Activated CD4-positive, alpha-beta memory T cell treated with anti-CD3 and anti-CD28 coated beads for 36 hours (primary cell): Measurements from ENCODE around the gene OR14A2. TPM values are rescaled to one million over a fixed set of nuclear protein-coding genes. Genes with fewer than 3 reads are reported as not detected.
"Not testable (repeated sequence)": the region's sequence is repeated elsewhere in the genome, so short reads cannot be mapped to it uniquely, and the experiment has no call there.

Experiments
- CTCF ChIA-PET: fragments of 350-600 bp; sonication (Branson Sonifier 250); formaldehyde crosslinking; loops from one replicate; lab custom pipeline; 2021; ENCODE audit warnings: antibody characterized with exemption, inconsistent platforms; lab: Charles Lee
- POLR2A ChIA-PET: fragments of 350-600 bp; sonication (Branson Sonifier 250); formaldehyde crosslinking; loops from one replicate; lab custom pipeline; 2021; ENCODE audit warnings: antibody characterized with exemption; lab: Charles Lee
- DNase-seq: peaks from one replicate; pipeline ENCODE4 v3.0.0-alpha.2; 2020
- H3K27ac Mint-ChIP-seq: one replicate; pipeline ENCODE4 v1.8.0; 2021; ENCODE audit warnings: mixed read lengths
- H3K27me3 Mint-ChIP-seq: one replicate; pipeline ENCODE4 v1.8.0; 2021; ENCODE audit warnings: mixed read lengths
- H3K36me3 Mint-ChIP-seq: one replicate; pipeline ENCODE4 v1.8.0; 2021; ENCODE audit warnings: mixed read lengths
- H3K4me1 Mint-ChIP-seq: one replicate; pipeline ENCODE4 v1.8.0; 2021; ENCODE audit warnings: low read depth, mixed read lengths
- H3K4me3 Mint-ChIP-seq: one replicate; pipeline ENCODE4 v1.8.0; 2021; ENCODE audit warnings: mild to moderate bottlenecking, mixed read lengths
- H3K9me3 Mint-ChIP-seq: one replicate; pipeline ENCODE4 v1.8.0; 2021; ENCODE audit warnings: mixed read lengths
- intact Hi-C: fragments of 100-400 bp; cut with micrococcal nuclease; formaldehyde crosslinking; loops from one replicate; pipeline ENCODE4 v1.15.1; 2023
- total RNA-seq, 2 experiments: library from RNA; stranded (reverse); gene quantifications; one replicate each; pipeline ENCODE4 v1.2.3, GENCODE V29; 2021

Gene OR14A2
- total RNA-seq, 2 experiments from 2014 or later: not detected

DNA sequence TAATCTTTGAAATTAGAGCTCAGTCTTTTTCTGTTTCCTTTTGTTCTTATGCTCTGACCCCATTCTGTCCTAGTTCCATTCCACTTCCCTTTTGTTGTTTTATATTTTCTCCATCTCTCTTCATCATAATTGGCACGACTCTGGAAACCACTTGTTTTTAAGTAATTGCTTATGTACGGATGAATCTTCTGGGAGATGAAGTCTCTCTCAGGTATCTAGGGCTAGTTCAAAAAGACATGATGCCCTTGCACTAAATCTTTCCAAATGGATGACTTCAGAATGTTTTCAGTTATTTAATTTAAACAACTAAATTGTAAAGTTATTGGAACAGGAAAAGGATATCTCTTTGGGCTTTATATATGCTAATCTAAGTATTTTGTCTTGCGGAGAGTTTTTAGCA lies 31.4 kb downstream of the OR14A2 start, which contains the start of gene OR6F1:
Gene OR6F1 (minus strand): TSS at position 101 of the 400 bp plus-strand sequence. CDS start 3,891 bp downstream, outside the sequence.
- ChIA-PET POLR2A (no interaction called here), CTCF (no interaction called here)
- Mint-ChIP-seq H3K4me1 (no peaks in the 10 kb centered on the region), H3K4me3 (no peak within 1 kb of the TSS), H3K36me3 (no peaks in the 10 kb centered on the region), H3K9me3 (peaks cover 4% of the 10 kb centered on the region), H3K27ac (no peak within 1 kb of the TSS), H3K27me3 (no peaks in the 10 kb centered on the region)
- DNase-seq: no peak
- intact Hi-C loops: no loop called here

GRCh38 chr1:247713753-247714152 lies 34.2 kb downstream of the OR14A2 start:
- POLR2A ChIA-PET: no interaction called here

GRCh38 chr1:247710681-247711080 lies 37.3 kb downstream of the OR14A2 start:
- H3K36me3 Mint-ChIP-seq, CTCF ChIA-PET, H3K4me1 Mint-ChIP-seq, H3K4me3 Mint-ChIP-seq, intact Hi-C loops, POLR2A ChIA-PET, DNase-seq, H3K27me3 Mint-ChIP-seq, H3K27ac Mint-ChIP-seq, H3K9me3 Mint-ChIP-seq: not testable (repeated sequence)

More at GRCh38 chr1:247713753-247714152, 34.2 kb downstream of the OR14A2 start:
- no peaks in the 10 kb centered on the region for H3K4me1 Mint-ChIP-seq
- DNase-seq: no peak
- no peak overlapping the region for H3K27ac Mint-ChIP-seq
- intact Hi-C loops: no loop called here
- no peaks in the 10 kb centered on the region for H3K9me3 Mint-ChIP-seq
- H3K4me3 Mint-ChIP-seq: no peak overlapping the region
- CTCF ChIA-PET: no interaction called here
- no peaks in the 10 kb centered on the region for H3K27me3 Mint-ChIP-seq
- H3K36me3 Mint-ChIP-seq: no peaks in the 10 kb centered on the region

GRCh38 chr1:247701338-247701737 lies 46.6 kb downstream of the OR14A2 start:
- Mint-ChIP-seq H3K4me1 (peaks cover 2% of the 10 kb centered on the region), H3K27me3 (no peaks in the 10 kb centered on the region), H3K9me3 (peaks cover 3% of the 10 kb centered on the region), H3K36me3 (no peaks in the 10 kb centered on the region), H3K27ac (no peak overlapping the region), H3K4me3 (no peak overlapping the region)
- CTCF ChIA-PET: no interaction called here
- DNase-seq: no peak
- intact Hi-C loops: no loop called here
- POLR2A ChIA-PET: no interaction called here

DNA sequence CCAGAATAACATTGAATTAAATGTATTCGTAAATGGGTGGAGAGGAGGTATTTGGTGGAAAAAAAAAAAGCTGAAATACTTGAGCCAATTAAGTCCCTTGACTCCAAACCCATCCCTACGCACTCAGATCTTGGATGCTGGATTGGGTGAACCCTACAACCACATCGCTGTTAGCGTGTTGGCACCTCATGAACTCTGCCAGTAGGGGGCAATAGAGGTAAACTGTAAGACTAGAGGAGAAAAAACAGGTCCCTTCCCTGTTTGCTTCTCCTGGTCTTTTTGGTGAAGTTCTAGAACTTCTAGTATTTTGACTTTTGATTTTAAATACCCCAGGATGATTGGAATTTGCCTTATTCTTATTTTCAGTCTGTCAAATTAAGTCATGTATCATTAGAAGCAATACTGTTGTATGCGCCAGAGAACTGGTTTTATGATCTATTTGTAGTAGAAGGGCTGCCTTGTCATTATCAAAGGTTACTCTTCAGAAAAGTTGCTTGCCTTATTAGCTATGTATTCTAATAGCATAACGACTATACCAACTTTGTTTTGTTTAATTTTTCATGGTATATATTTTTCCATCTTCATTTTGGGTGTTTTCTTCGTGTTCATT lies 66.5 kb downstream of the OR14A2 start:
- ChIA-PET POLR2A (no interaction called here), CTCF (interaction anchor here (0.6 to 1.9 kb wide), 2 partner anchors 12 to 785 kb away, joined by 3 to 6 read pairs; no protein-coding TSS in a partner anchor)
- peak; percentile 48 for DNase-seq
- H3K27me3 Mint-ChIP-seq: no peaks in the 10 kb centered on the region
- H3K4me3 Mint-ChIP-seq: no peak overlapping the region
- H3K4me1 Mint-ChIP-seq: no peaks in the 10 kb centered on the region
- H3K9me3 Mint-ChIP-seq: no peaks in the 10 kb centered on the region
- no peak overlapping the region for H3K27ac Mint-ChIP-seq
- intact Hi-C loops: loop anchor here (10.0 kb wide), 1 partner anchor 173 kb away; the partner anchor contains the start of gene TRIM58
- H3K36me3 Mint-ChIP-seq: no peaks in the 10 kb centered on the region

DNA sequence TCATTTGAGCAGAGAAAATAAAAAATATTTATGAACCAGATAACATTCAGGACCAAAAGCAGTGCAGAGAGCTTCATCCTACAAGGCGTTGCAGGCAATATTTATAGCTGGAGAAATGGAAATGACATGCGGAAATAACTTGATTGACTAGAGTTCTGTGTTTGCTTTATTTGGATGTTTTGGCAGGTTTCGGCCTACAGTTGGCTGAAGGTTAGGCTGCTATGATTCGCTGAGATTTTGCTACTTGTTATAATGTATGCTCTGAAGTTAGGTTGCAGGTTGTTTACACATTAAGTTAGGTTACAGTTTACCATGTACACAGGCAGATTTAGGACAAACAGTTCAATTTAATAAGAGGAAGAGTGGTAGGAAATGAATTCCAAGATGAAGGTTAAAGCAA lies 67.8 kb downstream of the OR14A2 start:
- Mint-ChIP-seq H3K4me1 (no peaks in the 10 kb centered on the region), H3K27me3 (no peaks in the 10 kb centered on the region), H3K36me3 (no peaks in the 10 kb centered on the region), H3K9me3 (no peaks in the 10 kb centered on the region), H3K27ac (no peak overlapping the region), H3K4me3 (no peak overlapping the region)
- DNase-seq: no peak
- CTCF ChIA-PET: interaction anchor here (0.6 kb wide), 1 partner anchor 424 kb away, joined by 3 read pairs; the partner anchor contains the start of gene VN1R5
- POLR2A ChIA-PET: no interaction called here
- intact Hi-C loops: loop anchor here (10.0 kb wide), 1 partner anchor 175 kb away; the partner anchor contains the start of gene TRIM58

DNA sequence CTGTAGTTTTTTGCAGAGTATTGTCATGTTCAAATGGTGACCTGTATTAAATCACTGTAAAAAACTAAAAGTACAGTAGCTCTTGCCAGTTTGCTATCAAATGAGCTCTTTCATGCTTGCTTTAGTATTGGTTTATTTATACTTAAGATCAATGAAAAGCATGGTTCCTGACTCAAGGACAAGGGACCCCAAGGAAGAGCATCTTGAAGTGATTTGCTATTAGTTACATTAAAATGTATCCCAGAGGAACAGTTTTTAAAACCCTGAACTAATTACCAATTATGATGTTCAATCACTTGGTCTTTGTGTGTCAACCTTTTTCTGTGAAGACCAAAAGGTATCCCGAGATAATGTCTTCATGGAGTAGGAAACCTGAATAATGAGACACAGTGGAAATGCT lies 68.3 kb downstream of the OR14A2 start, which contains the start of gene OR13G1:
Gene OR13G1 (minus strand): TSS at position 101 of the 400 bp plus-strand sequence. CDS start 6,698 bp downstream, outside the sequence.
- ChIA-PET POLR2A (no interaction called here), CTCF (interaction anchor here (1.0 kb wide), 1 partner anchor 24 kb away, joined by 4 read pairs; no protein-coding TSS in a partner anchor)
- no peaks in the 10 kb centered on the region for H3K27me3 Mint-ChIP-seq
- no peak within 1 kb of the TSS for H3K4me3 Mint-ChIP-seq
- no peak within 1 kb of the TSS for H3K27ac Mint-ChIP-seq
- intact Hi-C loops: loop anchor here (10.0 kb wide), 1 partner anchor 175 kb away; the partner anchor contains the start of gene TRIM58
- no peak for DNase-seq
- H3K4me1 Mint-ChIP-seq: no peaks in the 10 kb centered on the region
- H3K9me3 Mint-ChIP-seq: no peaks in the 10 kb centered on the region
- no peaks in the 10 kb centered on the region for H3K36me3 Mint-ChIP-seq

Other genes starting within 250 kb of the OR14A2 start
- not detected for gene OR2C3, start 211.7 kb downstream of the OR14A2 start, total RNA-seq
- not detected for gene GCSAML, start 199.0 kb downstream of the OR14A2 start, total RNA-seq
- not detected for gene OR2G2, start 159.8 kb downstream of the OR14A2 start, total RNA-seq
- not detected for gene OR2G3, start 142.6 kb downstream of the OR14A2 start, total RNA-seq
- not detected for gene OR13G1, start 68.4 kb downstream of the OR14A2 start, total RNA-seq
- gene OR6F1, start 31.5 kb downstream of the OR14A2 start, total RNA-seq: not detected
- not detected for gene OR14K1, start 9.5 kb downstream of the OR14A2 start, total RNA-seq
- gene OR1C1, start 12.4 kb upstream of the OR14A2 start, total RNA-seq: not detected
- gene OR14A16, start 76.0 kb upstream of the OR14A2 start, total RNA-seq: not detected
- gene OR11L1, start 93.8 kb upstream of the OR14A2 start, total RNA-seq: not detected
- under 1 TPM in 1 of 2 experiments, not detected in 1; 0.19 TPM for gene TRIM58, start 109.0 kb upstream of the OR14A2 start, total RNA-seq
- gene OR2W3, start 147.4 kb upstream of the OR14A2 start, total RNA-seq: not detected
- not detected for gene OR2T8, start 172.1 kb upstream of the OR14A2 start, total RNA-seq
- not detected for gene OR2AJ1, start 176.7 kb upstream of the OR14A2 start, total RNA-seq
- gene OR2L8, start 200.7 kb upstream of the OR14A2 start, total RNA-seq: not detected
- gene OR2AK2, start 217.1 kb upstream of the OR14A2 start, total RNA-seq: not detected